Neuronal stem cell (in vitro differentiated cells): ENCODE results near the gene CHTF18.
"Not testable (repeated sequence)": the region's sequence is repeated elsewhere in the genome, so short reads cannot be mapped to it uniquely, and the experiment has no call there.

ENCODE experiments used
- DNase-seq: peaks from one replicate; pipeline ENCODE4 v3.0.0-alpha.2; 2013; ENCODE audit warnings: low spot score
- H2AFZ ChIP-seq: one replicate; pipeline ENCODE4 v1.6.1; 2013; ENCODE audit warnings: mild to moderate bottlenecking, low read length, inconsistent platforms
- H2AK5ac ChIP-seq: 2 replicates; pipeline ENCODE4 v1.6.1; 2013; ENCODE audit warnings: low read depth, mild to moderate bottlenecking, inconsistent platforms, low read length, moderate library complexity, mixed read lengths
- H2BK120ac ChIP-seq: 2 replicates; pipeline ENCODE4 v1.6.1; 2013; ENCODE audit warnings: low read depth, mild to moderate bottlenecking, inconsistent platforms, low read length, moderate library complexity, mixed read lengths
- H2BK12ac ChIP-seq: one replicate; pipeline ENCODE4 v1.6.1; 2013; ENCODE audit warnings: low read length, inconsistent platforms
- H2BK15ac ChIP-seq: 2 replicates; pipeline ENCODE4 v1.6.1; 2013; ENCODE audit warnings: mild to moderate bottlenecking, low read length, inconsistent platforms, mixed read lengths
- H2BK5ac ChIP-seq: one replicate; pipeline ENCODE4 v1.6.1; 2013; ENCODE audit warnings: inconsistent platforms, mild to moderate bottlenecking, low read length, moderate library complexity
- H3K14ac ChIP-seq: one replicate; pipeline ENCODE4 v1.6.1; 2013; ENCODE audit warnings: low read length, inconsistent platforms
- H3K18ac ChIP-seq: 2 replicates; pipeline ENCODE4 v1.6.1; 2013; ENCODE audit warnings: low read length, inconsistent platforms
- H3K23ac ChIP-seq: 2 replicates; pipeline ENCODE4 v1.6.1; 2013; ENCODE audit warnings: low read depth, mild to moderate bottlenecking, mixed read lengths, low read length, inconsistent platforms; ENCODE audit not compliant: poor library complexity
- H3K27ac ChIP-seq: replicated peaks from 3 replicates; pipeline ENCODE4 v1.5.1; 2013; ENCODE audit warnings: low read length, inconsistent platforms
- H3K27me3 ChIP-seq, 3 experiments: 2 replicates each; pipeline ENCODE4 v1.6.1; 2013; ENCODE audit warnings: low read length in 3 of 3, mild to moderate bottlenecking in 2 of 3, inconsistent platforms in 1 of 3, low read depth in 1 of 3, mixed read lengths in 1 of 3, moderate library complexity in 1 of 3; ENCODE audit not compliant: control insufficient read depth in 3 of 3, insufficient read depth in 3 of 3
- H3K36me3 ChIP-seq, 2 donors: replicated peaks in 1 of 2; 2 replicates each; pipeline ENCODE4 v1.6.1; 2013; ENCODE audit warnings: low read length in 2 of 2; ENCODE audit not compliant: control insufficient read depth in 2 of 2, insufficient read depth in 2 of 2
- H3K4ac ChIP-seq: 2 replicates; pipeline ENCODE4 v1.6.1; 2013; ENCODE audit warnings: inconsistent platforms, mild to moderate bottlenecking, low read length, moderate library complexity
- H3K4me1 ChIP-seq, 2 donors: 1 replicate in 1 of 2; 2 replicates in 1 of 2; pipeline ENCODE4 v1.6.1; 2013; ENCODE audit warnings: low read length in 2 of 2, low read depth in 1 of 2; ENCODE audit not compliant: control insufficient read depth in 2 of 2, insufficient read depth in 1 of 2
- H3K4me2 ChIP-seq: one replicate; pipeline ENCODE4 v1.6.1; 2013; ENCODE audit warnings: mild to moderate bottlenecking, low read length, inconsistent platforms; ENCODE audit not compliant: insufficient read depth, poor library complexity, severe bottlenecking
- H3K4me3 ChIP-seq, 2 donors: 2 replicates each; pipeline ENCODE4 v1.5.1; 2013; ENCODE audit warnings: low read length in 2 of 2, mild to moderate bottlenecking in 2 of 2, inconsistent platforms in 1 of 2, moderate library complexity in 1 of 2
- H3K79me1 ChIP-seq: one replicate; pipeline ENCODE4 v1.6.1; 2013; ENCODE audit warnings: low read depth, mild to moderate bottlenecking, inconsistent platforms, low read length, moderate library complexity
- H3K9ac ChIP-seq: one replicate; pipeline ENCODE4 v1.6.1; 2013; ENCODE audit warnings: mild to moderate bottlenecking, low read depth, low read length, inconsistent platforms; ENCODE audit not compliant: poor library complexity
- H3K9me3 ChIP-seq, 2 donors: replicated peaks in 1 of 2; 2 replicates each; pipeline versions ENCODE3 to v1.6.1; 2013; ENCODE audit warnings: low read length in 2 of 2, mild to moderate bottlenecking in 2 of 2, inconsistent platforms in 1 of 2, low read depth in 1 of 2, mixed read lengths in 1 of 2, moderate library complexity in 1 of 2; ENCODE audit not compliant: control insufficient read depth in 2 of 2, insufficient read depth in 1 of 2
- H4K8ac ChIP-seq: one replicate; pipeline ENCODE4 v1.6.1; 2013; ENCODE audit warnings: low read depth, mild to moderate bottlenecking, inconsistent platforms, low read length, moderate library complexity
- H4K91ac ChIP-seq: one replicate; pipeline ENCODE4 v1.6.1; 2013; ENCODE audit warnings: low read length, low read depth, mild to moderate bottlenecking, inconsistent platforms; ENCODE audit not compliant: poor library complexity
- WGBS, 2 donors: extraction: QIAGEN DNeasy Blood & Tissue Kit; methylation state at CpG; one replicate each; pipeline ENCODE4 v1.1.7; 2013; ENCODE audit warnings: missing lambda C conversion rate in 2 of 2, mixed read lengths in 1 of 2; ENCODE audit not compliant: insufficient read length in 2 of 2, insufficient replicate concordance in 1 of 2; ENCODE audit errors: extremely low coverage in 2 of 2; 5-methylcytosine and 5-hydroxymethylcytosine counted together

Gene CHTF18

GRCh38 chr16:772959-773358 is 15.5 kb upstream of the CHTF18 start:
- no peak overlapping the region for H4K91ac ChIP-seq
- no peak overlapping the region for H3K18ac ChIP-seq
- no peaks in the 10 kb centered on the region for H3K9me3 ChIP-seq
- no peak overlapping the region for H2BK120ac ChIP-seq
- peaks cover 3 to 10% of the 10 kb centered on the region in 2 donors for H3K4me1 ChIP-seq
- H3K27me3 ChIP-seq: peaks cover 0 to 19% (median 0%) of the 10 kb centered on the region in 3 experiments
- H2BK12ac ChIP-seq: no peak overlapping the region
- peak overlapping the region; percentile 60 for H3K9ac ChIP-seq
- peaks cover 2% of the 10 kb centered on the region for H3K79me1 ChIP-seq
- no peak overlapping the region for H3K4ac ChIP-seq
- H2AK5ac ChIP-seq: peak overlapping the region; percentile 92
- no peak overlapping the region for H3K14ac ChIP-seq
- no peak overlapping the region for H3K23ac ChIP-seq
- H3K4me3 ChIP-seq: no peak overlapping the region
- no peak overlapping the region for H2AFZ ChIP-seq
- no peak overlapping the region for H2BK15ac ChIP-seq
- no peak for DNase-seq
- no peak overlapping the region for H4K8ac ChIP-seq
- H3K4me2 ChIP-seq: no peak overlapping the region
- WGBS, 2 donors: no CpG with 5 or more reads among the region's 18 CpGs
- no peak overlapping the region for H2BK5ac ChIP-seq
- H3K36me3 ChIP-seq: no peaks in the 10 kb centered on the region
- no peak overlapping the region for H3K27ac ChIP-seq

GRCh38 chr16:774086-775001 is 14.1 kb upstream of the CHTF18 start:
- no CpG with 5 or more reads among the region's 46 CpGs for WGBS, 2 donors

GRCh38 chr16:775236-775796 is 13.1 kb upstream of the CHTF18 start:
- H3K4me2 ChIP-seq: no peak overlapping the region
- H2BK5ac ChIP-seq: peak overlapping the region; percentile 53
- no peak overlapping the region for H4K91ac ChIP-seq
- no peak overlapping the region for H3K4ac ChIP-seq
- WGBS, 2 donors: no CpG with 5 or more reads among the region's 36 CpGs
- H3K9me3 ChIP-seq: peaks cover 0 to 1% of the 10 kb centered on the region in 2 donors
- peaks cover 0 to 3% of the 10 kb centered on the region in 2 donors for H3K4me1 ChIP-seq
- no peak overlapping the region for H3K4me3 ChIP-seq
- peak overlapping the region; percentile 38 for H3K14ac ChIP-seq
- no peaks in the 10 kb centered on the region for H3K36me3 ChIP-seq
- no peak overlapping the region for H3K9ac ChIP-seq
- H3K23ac ChIP-seq: peak overlapping the region; percentile 73
- no peak overlapping the region for H2BK120ac ChIP-seq
- peak overlapping the region; percentile 64 for H3K18ac ChIP-seq
- H4K8ac ChIP-seq: no peak overlapping the region
- H2AFZ ChIP-seq: no peak overlapping the region
- peaks cover 0 to 33% (median under 1%) of the 10 kb centered on the region in 3 experiments for H3K27me3 ChIP-seq
- H3K27ac ChIP-seq: no peak overlapping the region
- H3K79me1 ChIP-seq: no peaks in the 10 kb centered on the region
- no peak for DNase-seq
- peak overlapping the region; percentile 63 for H2AK5ac ChIP-seq
- H2BK12ac ChIP-seq: peak overlapping the region; percentile 41
- H2BK15ac ChIP-seq: peak overlapping the region; percentile 97

More at GRCh38 chr16:774086-775001, 14.1 kb upstream of the CHTF18 start:
- Histone ChIP-seq H3K4me3 (no peak overlapping the region), H3K4me2 (no peak overlapping the region), H3K18ac (no peak overlapping the region), H3K4me1 (peaks cover 2 to 3% of the 10 kb centered on the region in 2 donors), H3K79me1 (no peaks in the 10 kb centered on the region), H3K9me3 (peaks cover 0 to 1% of the 10 kb centered on the region in 2 donors), H2BK5ac (peak overlapping the region; percentile 53), H2BK120ac (no peak overlapping the region), H3K4ac (no peak overlapping the region), H4K91ac (no peak overlapping the region), H3K36me3 (no peaks in the 10 kb centered on the region), H2AK5ac (peak overlapping the region; percentile 94), H4K8ac (no peak overlapping the region), H2AFZ (no peak overlapping the region), H2BK15ac (peak overlapping the region; percentile 75), H3K9ac (no peak overlapping the region), H3K14ac (peak overlapping the region; percentile 38), H3K23ac (peak overlapping the region; percentile 65), H3K27ac (no peak overlapping the region), H2BK12ac (peak overlapping the region; percentile 10), H3K27me3 (peaks cover 0 to 28% (median 0%) of the 10 kb centered on the region in 3 experiments)
- no peak for DNase-seq

GRCh38 chr16:776298-776697 is 12.1 kb upstream of the CHTF18 start:
- H3K4me2 ChIP-seq, DNase-seq, H2BK12ac ChIP-seq, H3K23ac ChIP-seq, H3K4me3 ChIP-seq, H2BK5ac ChIP-seq, H3K4me1 ChIP-seq, H3K9ac ChIP-seq, H2BK120ac ChIP-seq, H4K91ac ChIP-seq, H2AFZ ChIP-seq, H3K14ac ChIP-seq, H3K27ac ChIP-seq, H2AK5ac ChIP-seq, H4K8ac ChIP-seq, H3K4ac ChIP-seq, H3K79me1 ChIP-seq, H3K36me3 ChIP-seq, H3K18ac ChIP-seq, H3K9me3 ChIP-seq: not testable (repeated sequence)
- Histone ChIP-seq H3K27me3 (peaks cover 0 to 43% (median 3%) of the 10 kb centered on the region in 3 experiments), H2BK15ac (peak overlapping the region; percentile 97)
- no CpG with 5 or more reads among the region's 10 CpGs for WGBS, 2 donors
